Heart left ventricle (tissue), 16 donors: Measurements from ENCODE around the gene THADA. TPM values are rescaled to one million over a fixed set of nuclear protein-coding genes. Genes with fewer than 3 reads are reported as not detected.

ENCODE experiments used
- ATAC-seq, 4 donors: fragments of 200-7000 bp; cut with Tn5 transposase; one replicate each; pipeline ENCODE4 v1.9.1; 2020 to 2022; ENCODE audit warnings: moderate library complexity in 4 of 4, mild to moderate bottlenecking in 3 of 4, moderate number of reproducible peaks in 1 of 4
- DNase-seq, 5 donors: peaks; one replicate each; pipeline ENCODE4 v3.0.0-alpha.2; 2020
- H3K27ac ChIP-seq, 12 donors: fragments of 200-600 bp; sonication (generic) in 4 of 12; one replicate each; pipeline versions ENCODE4 v1.5.0 to v1.8.0; 2016 to 2022; ENCODE audit warnings: mild to moderate bottlenecking in 2 of 12
- H3K27me3 ChIP-seq, 9 donors: fragments of 200-600 bp; sonication (generic) in 2 of 9; one replicate each; pipeline versions ENCODE4 v1.5.1 to v1.8.0; 2016 to 2022; ENCODE audit warnings: mild to moderate bottlenecking in 3 of 9
- H3K36me3 ChIP-seq, 9 donors: fragments of 200-600 bp; sonication (generic) in 2 of 9; one replicate each; pipeline versions ENCODE4 v1.5.0 to v1.8.0; 2018 to 2022; ENCODE audit warnings: mild to moderate bottlenecking in 2 of 9
- H3K4me1 ChIP-seq, 12 donors: fragments of 200-600 bp; sonication (generic) in 4 of 12; one replicate each; pipeline versions ENCODE4 v1.5.0 to v1.8.0; 2016 to 2022; ENCODE audit warnings: mild to moderate bottlenecking in 3 of 12
- H3K4me3 ChIP-seq, 12 donors: fragments of 200-600 bp; sonication (generic) in 4 of 12; one replicate each; pipeline versions ENCODE4 v1.5.0 to v1.8.0; 2017 to 2022; ENCODE audit warnings: mild to moderate bottlenecking in 9 of 12, moderate library complexity in 4 of 12
- H3K9me3 ChIP-seq, 12 donors: fragments of 200-600 bp; sonication (generic) in 4 of 12; one replicate each; pipeline versions ENCODE4 v1.5.0 to v1.8.0; 2016 to 2022; ENCODE audit warnings: mild to moderate bottlenecking in 1 of 12
- POLR2A ChIP-seq, 2 donors: fragments of 450-650 bp; IDR thresholded peaks; one replicate each; pipeline ENCODE4 v1.6.1; 2017; ENCODE audit warnings: antibody characterized with exemption in 2 of 2, mild to moderate bottlenecking in 2 of 2, moderate library complexity in 2 of 2
- WGBS, 4 donors: extraction: QIAGEN DNeasy Blood & Tissue Kit in 2 of 4; methylation state at CpG; one replicate each; pipeline versions ENCODE4 v1.1.5 to v1.1.7; 2013 to 2018; 5-methylcytosine and 5-hydroxymethylcytosine counted together
- intact Hi-C, 10 donors: fragments of 100-400 bp; cut with DNase I; formaldehyde crosslinking; loops; one replicate each; pipeline versions ENCODE4 v1.11.1 to v1.14.2; 2022
- polyA plus RNA-seq, 2 donors: library from polyadenylated mRNA; stranded (reverse); fragments of 200-250 nt; gene quantifications; one replicate each; pipeline ENCODE4 v1.2.3, GENCODE V29; 2013
- total RNA-seq, 9 donors: library from RNA; depleted of rRNA in 2 of 9; stranded (reverse); fragments of >200 nt in 2 of 9; fragmentation: NEBNext Ultra II Directional in 3 of 9; extraction: Animal tissue kit (Norgen Biotek cat#: 25700) in 3 of 9; gene quantifications; one replicate each; pipeline versions ENCODE4 v1.1.0 to v1.2.4, GENCODE V29; 2016 to 2023
- TF ChIP-seq, protein P1 (sequence below), 12 donors: fragments of 200-600 bp; sonication (generic) in 4 of 12; IDR thresholded peaks; one replicate each; pipeline versions ENCODE4 v1.5.0 to v1.8.0; 2018 to 2022; ENCODE audit warnings: antibody characterized with exemption in 12 of 12, mild to moderate bottlenecking in 5 of 12
- donor health status: ischemic (EF 13 %, LVEDD 7.1; RV severe dilation, severe dysfunction).
- donor health status: healthy with polysubstance abuse.
- donor health status: DM: no; HTN: yes; CAD: no.
- donor health status: DM: no; HTN: no; CAD: no.
- donor health status: ischemic (EF 25% LVEDD 6.9; RV normal size, moderate dysfunction).
- donor health status: ischemic (EF 25% LVEDD 5.7; RV mildly dilated, moderate dysfunction).
- donor health status: healthy.
- donor health status: DM: yes; HTN: yes; CAD: no.
- donor health status: ischemic (EF 35%, LVEDD 5.7; RV mildly dilated, moderate dysfunction).
- donor health status: nonischemic (EF 11% LVEDD 7.7; RV severe dilation, severe dysfunction).
- donor health status: DM: yes; HTN: yes; CAD: no.
- donor health status: PGD.
- donor health status: ischemic (EF 29% LVEDD 5.4; RV normal size, mild dysfunction).
- donor health status: nonischemic (EF 23%, LVEDD 6.1; RV moderate dilation, normal function).

THADA gene
- total and polyA plus RNA-seq, 11 donors, result 6.8 to 21.4 (median 13.0) TPM

DNA sequence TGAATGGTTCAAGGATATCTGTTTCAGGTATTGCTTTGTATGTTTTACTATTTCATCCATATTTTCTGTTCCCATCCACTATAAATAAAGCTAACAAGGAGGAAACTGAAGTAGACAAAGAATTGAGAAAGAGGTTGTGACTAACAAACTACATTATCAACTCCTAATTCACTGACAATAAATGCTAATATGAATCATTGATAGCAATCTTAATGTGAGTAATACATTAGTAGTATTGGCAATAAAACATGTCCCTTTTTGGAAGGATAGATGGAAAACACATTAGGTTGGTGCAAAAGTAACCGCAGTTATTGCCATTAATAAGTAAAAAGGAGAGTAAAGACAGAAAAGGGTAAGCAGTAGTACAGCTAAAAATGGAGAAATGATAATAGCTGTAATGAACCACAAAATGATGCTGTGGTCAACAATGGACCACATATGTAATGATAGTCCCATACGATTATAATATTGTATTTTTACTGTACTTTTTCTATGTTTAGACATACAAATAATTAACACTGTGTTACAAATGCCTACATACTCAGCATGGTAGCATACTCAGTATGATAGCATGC lies 104.7 kb downstream of the THADA start:
- DNase-seq (no peak), ATAC-seq (no peak)
- H3K4me1 ChIP-seq, result peaks cover 0 to 21% (median 0%) of the 10 kb centered on the region in 12 donors
- peaks cover 0 to 7% (median 0%) of the 10 kb centered on the region in 9 donors for H3K36me3 ChIP-seq
- intact Hi-C loops, result loop anchor here in 1 of 10 donors (5.0 kb wide), 1 partner anchor 369 kb away; no protein-coding TSS in a partner anchor
- H3K4me3 ChIP-seq, result no peak overlapping the region
- 92 to 99% (median 96%) methylated on average over 2 of the region's 2 CpGs for WGBS, 4 donors
- peaks cover 0 to 4% (median 0%) of the 10 kb centered on the region in 12 donors for H3K9me3 ChIP-seq
- H3K27me3 ChIP-seq, result no peaks in the 10 kb centered on the region
- TF ChIP-seq POLR2A (IDR thresholded peaks at IDR 0.05), result no peak
- TF ChIP-seq, protein P1, sequence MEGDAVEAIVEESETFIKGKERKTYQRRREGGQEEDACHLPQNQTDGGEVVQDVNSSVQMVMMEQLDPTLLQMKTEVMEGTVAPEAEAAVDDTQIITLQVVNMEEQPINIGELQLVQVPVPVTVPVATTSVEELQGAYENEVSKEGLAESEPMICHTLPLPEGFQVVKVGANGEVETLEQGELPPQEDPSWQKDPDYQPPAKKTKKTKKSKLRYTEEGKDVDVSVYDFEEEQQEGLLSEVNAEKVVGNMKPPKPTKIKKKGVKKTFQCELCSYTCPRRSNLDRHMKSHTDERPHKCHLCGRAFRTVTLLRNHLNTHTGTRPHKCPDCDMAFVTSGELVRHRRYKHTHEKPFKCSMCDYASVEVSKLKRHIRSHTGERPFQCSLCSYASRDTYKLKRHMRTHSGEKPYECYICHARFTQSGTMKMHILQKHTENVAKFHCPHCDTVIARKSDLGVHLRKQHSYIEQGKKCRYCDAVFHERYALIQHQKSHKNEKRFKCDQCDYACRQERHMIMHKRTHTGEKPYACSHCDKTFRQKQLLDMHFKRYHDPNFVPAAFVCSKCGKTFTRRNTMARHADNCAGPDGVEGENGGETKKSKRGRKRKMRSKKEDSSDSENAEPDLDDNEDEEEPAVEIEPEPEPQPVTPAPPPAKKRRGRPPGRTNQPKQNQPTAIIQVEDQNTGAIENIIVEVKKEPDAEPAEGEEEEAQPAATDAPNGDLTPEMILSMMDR (IDR thresholded peaks at IDR 0.05), result no peak
- H3K27ac ChIP-seq, result no peak overlapping the region

DNA sequence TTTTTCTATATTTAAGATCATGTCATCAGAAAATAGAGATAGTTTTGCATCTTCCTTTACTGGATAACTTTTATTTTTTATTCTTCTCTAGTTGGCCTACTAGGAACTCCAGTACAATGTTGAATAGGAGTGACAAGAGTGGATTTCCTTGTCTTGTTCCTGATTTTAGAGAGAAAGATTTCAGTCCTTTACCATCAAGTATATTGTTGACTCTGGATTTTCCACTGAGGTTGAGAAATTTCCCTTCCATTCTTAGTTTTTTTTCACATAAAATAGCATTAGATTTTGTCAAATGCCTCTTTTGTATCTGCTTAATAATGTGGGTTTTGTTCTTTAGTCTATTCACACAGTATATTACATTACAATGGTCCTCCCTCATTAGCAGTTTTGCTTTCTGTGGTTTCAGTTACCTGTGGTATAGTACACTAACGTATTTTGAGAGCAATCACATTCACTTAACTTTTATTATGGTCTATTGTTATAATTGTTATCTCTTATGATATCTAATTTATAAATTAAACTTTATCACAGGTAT lies 105.5 kb downstream of the THADA start:
- Histone ChIP-seq H3K27ac (no peak overlapping the region), H3K36me3 (peaks cover 0 to 7% (median 0%) of the 10 kb centered on the region in 9 donors), H3K4me1 (peaks cover 0 to 27% (median 0%) of the 10 kb centered on the region in 12 donors), H3K4me3 (no peak overlapping the region), H3K27me3 (no peaks in the 10 kb centered on the region), H3K9me3 (peaks cover 0 to 4% (median 0%) of the 10 kb centered on the region in 12 donors)
- intact Hi-C loops, result loop anchor here in 1 of 10 donors (5.0 kb wide), 1 partner anchor 368 kb away; no protein-coding TSS in a partner anchor
- ATAC-seq (no peak), DNase-seq (no peak)
- TF ChIP-seq, protein P1 (IDR thresholded peaks at IDR 0.05), result no peak
- no peak for TF ChIP-seq POLR2A (IDR thresholded peaks at IDR 0.05)
- 80 to 96% (median 89%) methylated on average over 1 of the region's 1 CpG for WGBS, 4 donors

DNA sequence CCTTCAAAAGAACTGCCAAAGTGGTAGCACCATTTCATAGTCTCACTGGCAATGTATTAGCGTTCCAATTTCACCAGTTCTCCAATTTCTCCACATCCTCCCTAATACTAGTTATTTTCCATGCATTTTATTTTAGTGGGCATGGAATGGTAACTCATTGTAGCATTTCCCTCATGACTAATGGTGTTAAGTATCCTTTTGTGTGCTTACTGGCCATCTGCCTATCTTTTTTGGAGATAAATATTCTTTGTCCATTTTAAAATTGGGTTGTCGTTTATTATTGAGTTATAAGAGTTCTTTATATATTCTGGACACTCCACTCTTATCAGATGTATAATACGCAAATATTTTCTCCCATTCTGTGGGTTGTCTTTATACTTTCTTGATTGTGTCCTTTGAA lies 107.1 kb downstream of the THADA start:
- Histone ChIP-seq H3K27me3 (no peaks in the 10 kb centered on the region), H3K36me3 (no peaks in the 10 kb centered on the region), H3K27ac (no peak overlapping the region), H3K4me3 (no peak overlapping the region), H3K9me3 (peaks cover 0 to 4% (median 0%) of the 10 kb centered on the region in 12 donors), H3K4me1 (peaks cover 0 to 39% (median 3%) of the 10 kb centered on the region in 12 donors)
- TF ChIP-seq POLR2A (IDR thresholded peaks at IDR 0.05), result no peak
- TF ChIP-seq, protein P1 (IDR thresholded peaks at IDR 0.05), result no peak
- DNase-seq, result no peak
- intact Hi-C loops, result loop anchor here (5.0 to 10.0 kb wide), 11 partner anchors 256 to 634 kb away; no protein-coding TSS in a partner anchor
- WGBS, 4 donors, result 84 to 90% (median 86%) methylated on average over 3 of the region's 3 CpGs
- ATAC-seq, result no peak

DNA sequence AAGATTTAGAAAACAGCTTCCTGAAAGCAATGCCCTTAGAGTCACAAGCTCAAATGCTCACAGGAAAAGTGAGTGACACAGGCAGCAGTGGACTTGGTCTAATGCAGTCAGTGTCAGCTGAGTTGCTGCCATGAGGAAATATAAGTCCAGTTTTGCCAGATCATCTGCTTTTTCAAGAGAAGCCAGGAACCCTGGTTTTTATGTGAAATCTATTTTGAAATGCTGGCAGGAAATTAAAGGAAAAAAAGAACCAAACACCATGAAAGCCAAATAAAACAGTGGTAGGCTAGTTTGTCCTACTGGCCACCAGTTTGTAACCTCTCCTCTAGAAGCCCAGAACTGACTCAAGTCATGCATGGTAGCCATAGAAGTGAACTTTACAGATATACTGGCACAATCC lies 109.2 kb downstream of the THADA start:
- peaks cover 0 to 4% (median 0%) of the 10 kb centered on the region in 12 donors for H3K9me3 ChIP-seq
- no peak for TF ChIP-seq POLR2A (IDR thresholded peaks at IDR 0.05)
- TF ChIP-seq, protein P1 (IDR thresholded peaks at IDR 0.05), result no peak
- no peaks in the 10 kb centered on the region for H3K27me3 ChIP-seq
- H3K36me3 ChIP-seq, result no peaks in the 10 kb centered on the region
- DNase-seq (peak in 1 of 5 donors; percentile 25), ATAC-seq (peak in 3 of 4 donors; percentile 32 to 66 (median 43))
- intact Hi-C loops, result loop anchor here (2.0 to 10.0 kb wide), 13 partner anchors 254 to 658 kb away; no protein-coding TSS in a partner anchor
- peak overlapping the region in 8 of 12 donors; percentile 6 to 76 (median 22) for H3K27ac ChIP-seq
- H3K4me1 ChIP-seq, result peaks cover 0 to 60% (median 20%) of the 10 kb centered on the region in 12 donors
- H3K4me3 ChIP-seq, result no peak overlapping the region
